ENCODE results near the gene ADCY7.

- TF ChIP-seq CTCF (IDR thresholded peaks at IDR 0.05) (no peak), POLR2A (IDR thresholded peaks at IDR 0.05) (no peak)
Observed at GRCh38 chr16:50289950-50290764, 23.8 kb downstream of the ADCY7 start.
